GM12865 (cell line): ENCODE data around the gene KATNA1.
"Not testable (repeated sequence)": the region's sequence is repeated elsewhere in the genome, so short reads cannot be mapped to it uniquely, and the experiment has no call there.

Source experiments
- DNase-seq: peaks from one replicate; pipeline ENCODE4 v3.0.0; 2010; ENCODE audit warnings: low read depth
- H3K4me3 ChIP-seq: 2 replicates; pipeline ENCODE4 v1.5.1; 2011; ENCODE audit warnings: mild to moderate bottlenecking, low read depth, low read length, control low read depth
- TF ChIP-seq, protein P1 (sequence below): IDR thresholded peaks from 2 replicates; pipeline ENCODE4 v1.5.1; 2011; ENCODE audit warnings: low read length, control low read depth, low read depth, inconsistent platforms; ENCODE audit not compliant: insufficient read depth; ENCODE audit errors: missing control alignments

KATNA1 gene

GRCh38 chr6:149648148-149649145 lies at the start of gene KATNA1:
Gene KATNA1 (minus strand): TSS chr6:149648714. CDS start chr6:149638547, 10,167 bp downstream.
- peak within 1 kb of the TSS; percentile 95 for H3K4me3 ChIP-seq
- DNase-seq = peak; percentile 95
- TF ChIP-seq, protein P1, sequence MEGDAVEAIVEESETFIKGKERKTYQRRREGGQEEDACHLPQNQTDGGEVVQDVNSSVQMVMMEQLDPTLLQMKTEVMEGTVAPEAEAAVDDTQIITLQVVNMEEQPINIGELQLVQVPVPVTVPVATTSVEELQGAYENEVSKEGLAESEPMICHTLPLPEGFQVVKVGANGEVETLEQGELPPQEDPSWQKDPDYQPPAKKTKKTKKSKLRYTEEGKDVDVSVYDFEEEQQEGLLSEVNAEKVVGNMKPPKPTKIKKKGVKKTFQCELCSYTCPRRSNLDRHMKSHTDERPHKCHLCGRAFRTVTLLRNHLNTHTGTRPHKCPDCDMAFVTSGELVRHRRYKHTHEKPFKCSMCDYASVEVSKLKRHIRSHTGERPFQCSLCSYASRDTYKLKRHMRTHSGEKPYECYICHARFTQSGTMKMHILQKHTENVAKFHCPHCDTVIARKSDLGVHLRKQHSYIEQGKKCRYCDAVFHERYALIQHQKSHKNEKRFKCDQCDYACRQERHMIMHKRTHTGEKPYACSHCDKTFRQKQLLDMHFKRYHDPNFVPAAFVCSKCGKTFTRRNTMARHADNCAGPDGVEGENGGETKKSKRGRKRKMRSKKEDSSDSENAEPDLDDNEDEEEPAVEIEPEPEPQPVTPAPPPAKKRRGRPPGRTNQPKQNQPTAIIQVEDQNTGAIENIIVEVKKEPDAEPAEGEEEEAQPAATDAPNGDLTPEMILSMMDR = no peak

DNA sequence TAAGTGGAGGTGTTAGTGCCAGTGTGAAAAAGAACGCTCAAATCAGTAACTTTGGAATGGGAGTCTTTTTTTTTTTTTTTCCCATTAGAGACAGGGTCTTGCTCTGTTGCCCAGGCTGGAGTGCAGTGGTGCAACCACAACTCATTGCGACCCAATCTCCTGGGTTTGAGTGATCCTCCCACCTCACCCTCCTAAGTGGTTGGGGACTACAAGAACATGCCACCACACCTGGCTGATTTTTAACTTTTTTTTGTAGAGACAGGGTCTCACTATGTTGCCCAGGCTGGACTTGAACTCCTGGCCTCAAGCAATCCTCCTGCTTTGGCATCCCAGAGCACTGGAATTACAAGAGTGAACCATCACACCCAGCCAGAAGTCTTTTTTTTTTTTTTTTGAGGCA lies 49.7 kb upstream of the KATNA1 start:
- no peak for DNase-seq
- TF ChIP-seq, protein P1 = no peak

GRCh38 chr6:149696901-149697300 lies 48.4 kb upstream of the KATNA1 start:
- no peak overlapping the region for H3K4me3 ChIP-seq
- TF ChIP-seq, protein P1 = no peak
- DNase-seq = no peak

More for the DNA sequence above, 49.7 kb upstream of the KATNA1 start:
- no peak overlapping the region for H3K4me3 ChIP-seq

GRCh38 chr6:149694921-149695320 lies 46.4 kb upstream of the KATNA1 start:
- TF ChIP-seq, protein P1 = no peak
- DNase-seq = no peak
- no peak overlapping the region for H3K4me3 ChIP-seq

DNA sequence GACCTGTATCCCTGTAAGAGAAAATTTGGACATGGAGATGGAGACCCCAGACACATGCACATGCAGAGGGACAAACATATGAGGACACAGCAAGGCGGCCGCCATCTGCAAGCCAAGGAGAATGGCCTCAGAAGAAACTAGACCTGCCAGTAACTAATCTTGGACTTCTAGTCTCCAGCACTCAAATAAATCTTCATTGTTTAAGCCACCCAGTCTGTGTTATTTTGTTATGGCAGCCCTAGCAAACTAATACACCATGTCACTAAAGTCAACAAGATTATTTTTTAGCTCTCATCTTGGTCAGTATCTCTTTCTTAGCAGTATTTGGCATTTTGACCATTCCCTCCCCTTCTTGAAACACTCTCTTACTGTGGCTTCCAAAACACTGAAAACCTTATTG lies 42.7 kb upstream of the KATNA1 start:
- no peak overlapping the region for H3K4me3 ChIP-seq
- TF ChIP-seq, protein P1 = no peak
- DNase-seq = no peak

GRCh38 chr6:149686230-149686629 lies 37.7 kb upstream of the KATNA1 start:
- no peak for DNase-seq
- TF ChIP-seq, protein P1 = no peak

GRCh38 chr6:149683256-149683859 lies 34.8 kb upstream of the KATNA1 start:
- no peak overlapping the region for H3K4me3 ChIP-seq
- TF ChIP-seq, protein P1 = no peak
- no peak for DNase-seq

More at GRCh38 chr6:149686230-149686629, 37.7 kb upstream of the KATNA1 start:
- H3K4me3 ChIP-seq = no peak overlapping the region

GRCh38 chr6:149681845-149682244 lies 33.3 kb upstream of the KATNA1 start:
- H3K4me3 ChIP-seq, DNase-seq: not testable (repeated sequence)
